NCI-H128 (cell line): Measurements from ENCODE around the gene DLEU7.

Source experiments
- DNase-seq: peaks from one replicate; lab custom pipeline; 2025; ENCODE audit not compliant: unreplicated experiment; lab: John Stamatoyannopoulos, UW

The DLEU7 gene

GRCh38 chr13:50843257-50844083 lies at the start of gene DLEU7:
Gene DLEU7, minus strand, starts transcription at chr13:50843692. Its CDS starts 46 bp downstream, at chr13:50843646.
- no peak for DNase-seq

GRCh38 chr13:50892210-50892944 lies 48.9 kb upstream of the DLEU7 start:
- no peak for DNase-seq

- no peak for DNase-seq
Observed at GRCh38 chr13:50891206-50891605, 47.7 kb upstream of the DLEU7 start.

- no peak for DNase-seq
Observed at GRCh38 chr13:50889317-50889716, 45.8 kb upstream of the DLEU7 start.

- DNase-seq = no peak
Observed at GRCh38 chr13:50888362-50888761, 44.9 kb upstream of the DLEU7 start.

GRCh38 chr13:50887151-50887550 lies 43.7 kb upstream of the DLEU7 start:
- DNase-seq = no peak

GRCh38 chr13:50884265-50884664 lies 40.8 kb upstream of the DLEU7 start:
- no peak for DNase-seq

GRCh38 chr13:50883728-50884127 lies 40.2 kb upstream of the DLEU7 start:
- DNase-seq = no peak

GRCh38 chr13:50882816-50883435 lies 39.4 kb upstream of the DLEU7 start:
- no peak for DNase-seq

GRCh38 chr13:50873991-50874390 lies 30.5 kb upstream of the DLEU7 start:
- DNase-seq = no peak

GRCh38 chr13:50873467-50873866 lies 30.0 kb upstream of the DLEU7 start:
- no peak for DNase-seq

GRCh38 chr13:50871405-50871804 lies 27.9 kb upstream of the DLEU7 start:
- no peak for DNase-seq

- no peak for DNase-seq
Observed at GRCh38 chr13:50867637-50867945, 24.1 kb upstream of the DLEU7 start.

- no peak for DNase-seq
Observed at GRCh38 chr13:50866817-50867636, 23.5 kb upstream of the DLEU7 start.

GRCh38 chr13:50864492-50864891 lies 21.0 kb upstream of the DLEU7 start:
- DNase-seq = no peak

GRCh38 chr13:50855681-50856080 lies 12.2 kb upstream of the DLEU7 start:
- DNase-seq = no peak

- no peak for DNase-seq
Observed at GRCh38 chr13:50850445-50850844, 7.0 kb upstream of the DLEU7 start.

GRCh38 chr13:50847501-50847900 lies 4.0 kb upstream of the DLEU7 start:
- DNase-seq = no peak

GRCh38 chr13:50846861-50847475 lies 3.5 kb upstream of the DLEU7 start:
- DNase-seq = no peak

- no peak for DNase-seq
Observed at GRCh38 chr13:50845211-50845610, 1.7 kb upstream of the DLEU7 start.
